HL-60 (cell line): ENCODE measurements around the gene RGR.

Experiments
- CTCF ChIP-seq: IDR thresholded peaks from one replicate; pipeline ENCODE4 v1.5.1; 2011; ENCODE audit warnings: low read length, control low read depth, inconsistent platforms; ENCODE audit not compliant: insufficient read depth
- POLR2AphosphoS5 ChIP-seq: IDR thresholded peaks from 2 replicates; pipeline ENCODE4 v1.6.1; 2012; ENCODE audit warnings: low read depth
- REST ChIP-seq: IDR thresholded peaks from 2 replicates; pipeline ENCODE4 v1.6.1; 2012; ENCODE audit warnings: low read depth; ENCODE audit not compliant: insufficient replicate concordance

- TF ChIP-seq CTCF, result no peak
- TF ChIP-seq POLR2AphosphoS5, result no peak
- TF ChIP-seq REST, result no peak
Measured at GRCh38 chr10:84208023-84208422, 36.8 kb upstream of the RGR start.
